Heart left ventricle (tissue), 13 donors: ENCODE measurements around the gene THSD4.

Source experiments
- CTCF ChIP-seq, 12 donors: fragments of 200-600 bp; sonication (generic) in 4 of 12; IDR thresholded peaks; one replicate each; pipeline versions ENCODE4 v1.5.0 to v1.8.0; 2018 to 2022; ENCODE audit warnings: antibody characterized with exemption in 12 of 12, mild to moderate bottlenecking in 5 of 12
- POLR2A ChIP-seq, 2 donors: fragments of 450-650 bp; IDR thresholded peaks; one replicate each; pipeline ENCODE4 v1.6.1; 2017; ENCODE audit warnings: antibody characterized with exemption in 2 of 2, mild to moderate bottlenecking in 2 of 2, moderate library complexity in 2 of 2
- donor health status: ischemic (EF 13 %, LVEDD 7.1; RV severe dilation, severe dysfunction).
- donor health status: DM: no; HTN: yes; CAD: no.
- donor health status: DM: no; HTN: no; CAD: no.
- donor health status: ischemic (EF 25% LVEDD 6.9; RV normal size, moderate dysfunction).
- donor health status: ischemic (EF 25% LVEDD 5.7; RV mildly dilated, moderate dysfunction).
- donor health status: ischemic (EF 35%, LVEDD 5.7; RV mildly dilated, moderate dysfunction).
- donor health status: nonischemic (EF 11% LVEDD 7.7; RV severe dilation, severe dysfunction).
- donor health status: DM: yes; HTN: yes; CAD: no.
- donor health status: PGD.
- donor health status: ischemic (EF 29% LVEDD 5.4; RV normal size, mild dysfunction).
- donor health status: nonischemic (EF 23%, LVEDD 6.1; RV moderate dilation, normal function).

- TF ChIP-seq CTCF (IDR thresholded peaks at IDR 0.05) (no peak), POLR2A (IDR thresholded peaks at IDR 0.05) (no peak)
Measured at GRCh38 chr15:71136159-71136783, 21.0 kb downstream of the THSD4 start.
